NB4 (cell line): ENCODE measurements around the gene PAOX.

Experiments
- MYC ChIP-seq: IDR thresholded peaks from 2 replicates; pipeline ENCODE4 v1.6.1; 2011; ENCODE audit warnings: low read depth, low read length
- POLR2A ChIP-seq: IDR thresholded peaks from 2 replicates; pipeline ENCODE4 v1.6.1; 2011; ENCODE audit warnings: mild to moderate bottlenecking; ENCODE audit not compliant: insufficient read length; ENCODE audit errors: extremely low read depth
- TF ChIP-seq, protein P1 (sequence below): IDR thresholded peaks from 2 replicates; pipeline ENCODE4 v1.6.1; 2011; ENCODE audit warnings: low read depth, low read length
- TF ChIP-seq, protein P2 (sequence below): IDR thresholded peaks from one replicate; pipeline ENCODE4 v1.5.1; 2012; ENCODE audit warnings: low read depth, low read length

DNA sequence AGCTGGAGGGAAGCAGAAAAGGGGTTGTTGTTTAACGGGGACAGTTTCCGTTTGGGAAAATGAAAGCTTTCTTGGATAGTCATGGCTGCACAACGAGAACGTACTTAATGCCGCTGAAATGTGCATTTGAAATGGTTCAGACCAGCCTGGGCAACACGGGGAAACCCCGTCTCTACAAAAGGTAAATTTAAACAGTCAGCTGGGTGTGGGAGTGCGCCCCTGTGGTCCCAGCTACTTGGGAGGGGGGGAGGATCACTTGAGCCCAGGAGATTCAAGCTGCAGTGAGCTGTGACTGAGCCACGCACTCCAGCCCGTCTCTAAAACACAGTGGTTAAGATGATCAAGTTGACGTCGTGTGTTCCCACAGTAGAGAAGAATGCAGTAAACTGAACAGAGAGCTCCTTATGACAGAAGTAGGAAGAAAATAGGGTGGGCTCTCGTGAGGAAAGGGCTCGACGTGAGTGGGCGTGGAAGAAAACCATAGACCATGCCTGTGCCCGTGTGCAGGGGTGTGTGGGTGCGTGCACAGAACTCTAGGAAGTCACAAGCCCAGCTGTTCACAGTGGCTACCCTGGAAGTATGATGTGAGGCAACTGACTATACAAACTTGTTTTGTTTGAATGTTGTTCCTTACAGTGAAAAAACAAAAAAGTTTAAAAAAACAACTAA lies 17.2 kb upstream of the PAOX start:
- TF ChIP-seq, protein P1, sequence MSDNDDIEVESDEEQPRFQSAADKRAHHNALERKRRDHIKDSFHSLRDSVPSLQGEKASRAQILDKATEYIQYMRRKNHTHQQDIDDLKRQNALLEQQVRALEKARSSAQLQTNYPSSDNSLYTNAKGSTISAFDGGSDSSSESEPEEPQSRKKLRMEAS: no peak
- TF ChIP-seq POLR2A: no peak
- TF ChIP-seq, protein P2, sequence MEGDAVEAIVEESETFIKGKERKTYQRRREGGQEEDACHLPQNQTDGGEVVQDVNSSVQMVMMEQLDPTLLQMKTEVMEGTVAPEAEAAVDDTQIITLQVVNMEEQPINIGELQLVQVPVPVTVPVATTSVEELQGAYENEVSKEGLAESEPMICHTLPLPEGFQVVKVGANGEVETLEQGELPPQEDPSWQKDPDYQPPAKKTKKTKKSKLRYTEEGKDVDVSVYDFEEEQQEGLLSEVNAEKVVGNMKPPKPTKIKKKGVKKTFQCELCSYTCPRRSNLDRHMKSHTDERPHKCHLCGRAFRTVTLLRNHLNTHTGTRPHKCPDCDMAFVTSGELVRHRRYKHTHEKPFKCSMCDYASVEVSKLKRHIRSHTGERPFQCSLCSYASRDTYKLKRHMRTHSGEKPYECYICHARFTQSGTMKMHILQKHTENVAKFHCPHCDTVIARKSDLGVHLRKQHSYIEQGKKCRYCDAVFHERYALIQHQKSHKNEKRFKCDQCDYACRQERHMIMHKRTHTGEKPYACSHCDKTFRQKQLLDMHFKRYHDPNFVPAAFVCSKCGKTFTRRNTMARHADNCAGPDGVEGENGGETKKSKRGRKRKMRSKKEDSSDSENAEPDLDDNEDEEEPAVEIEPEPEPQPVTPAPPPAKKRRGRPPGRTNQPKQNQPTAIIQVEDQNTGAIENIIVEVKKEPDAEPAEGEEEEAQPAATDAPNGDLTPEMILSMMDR: no peak
- TF ChIP-seq MYC: no peak
